HCT116 (cell line): ENCODE results near the gene DGKB. TPM values are rescaled to one million over a fixed set of nuclear protein-coding genes. Genes with fewer than 3 reads are reported as not detected.

Experiments
- ATAC-seq: fragments of 200-7000 bp; cut with Tn5 transposase; 2 replicates; pipeline ENCODE4 v1.9.1; 2020; ENCODE audit warnings: mild to moderate bottlenecking, moderate library complexity
- BruUV-seq: library from RNA; stranded (reverse); fragments of 400-500 nt; replicated peaks from 2 replicates; lab custom pipeline; 2021; lab: Mats Ljungman, UMichigan
- CTCF ChIA-PET: fragments of 300-600 bp; sonication (Branson Sonifier 250); formaldehyde crosslinking; loops from one replicate; lab custom pipeline; 2021; ENCODE audit warnings: antibody characterized with exemption; lab: Charles Lee
- POLR2A ChIA-PET: fragments of 300-600, 350-600 bp; sonication (Branson Sonifier 250); formaldehyde crosslinking; loops from one replicate; lab custom pipeline; 2021; ENCODE audit warnings: antibody characterized with exemption; lab: Charles Lee
- RAD21 ChIA-PET, 2 experiments: fragments of 300-600 bp; sonication (Branson Sonifier 250); formaldehyde crosslinking; loops; one replicate each; lab custom pipeline; 2023; ENCODE audit warnings: low total read pairs in 2 of 2; ENCODE audit not compliant: uncharacterized antibody in 2 of 2, unreplicated experiment in 2 of 2, low non-redundant PET in 1 of 2; lab: Charles Lee
- DNase-seq: peaks from one replicate; pipeline ENCODE4 v3.0.0-alpha.2; 2010; ENCODE audit warnings: low read depth, low spot score
- H2AFZ ChIP-seq: fragments of 200-600 bp; shearing (Covaris generic), sonication (generic); 2 replicates; pipeline ENCODE4 v1.6.1; 2017; ENCODE audit warnings: low read depth, mixed run types, mixed read lengths, antibody characterized with exemption, low read length; ENCODE audit not compliant: poor library complexity, severe bottlenecking
- H3K27ac ChIP-seq: 2 replicates; pipeline ENCODE4 v1.5.1; 2012; ENCODE audit warnings: low read depth, low read length
- H3K27me3 ChIP-seq: fragments of 200-600 bp; sonication (generic); 2 replicates; pipeline ENCODE4 v1.6.1; 2016; ENCODE audit warnings: mixed run types, low read length, mixed read lengths; ENCODE audit not compliant: insufficient read depth
- H3K36me3 ChIP-seq, 2 experiments: fragments of 200-500 bp in 1 of 2; fragments of 200-600 bp in 1 of 2; sonication (Bioruptor generic) in 1 of 2; sonication (generic) in 1 of 2; 2 replicates each; pipeline versions ENCODE4 v1.5.1 to v1.6.1; 2014 to 2016; ENCODE audit warnings: low read length in 2 of 2, inconsistent platforms in 1 of 2, mixed read lengths in 1 of 2, mixed run types in 1 of 2; ENCODE audit not compliant: insufficient read depth in 2 of 2, control insufficient read depth in 1 of 2
- H3K4me1 ChIP-seq, 2 experiments: fragments of 200-600 bp in 1 of 2; sonication (generic) in 1 of 2; 2 replicates each; pipeline versions ENCODE4 v1.5.1 to v1.6.1; 2012 to 2017; ENCODE audit warnings: low read length in 2 of 2, inconsistent platforms in 1 of 2, mild to moderate bottlenecking in 1 of 2, mixed read lengths in 1 of 2, mixed run types in 1 of 2, moderate library complexity in 1 of 2; ENCODE audit not compliant: insufficient read depth in 2 of 2, control insufficient read depth in 1 of 2
- H3K4me2 ChIP-seq: fragments of 200-600 bp; sonication (generic); 2 replicates; pipeline ENCODE4 v1.6.1; 2017; ENCODE audit warnings: mixed run types, low read length, mixed read lengths
- H3K4me3 ChIP-seq, 2 experiments: fragments of 200-600 bp in 1 of 2; sonication (generic) in 1 of 2; replicated peaks in 1 of 2; 2 replicates each; pipeline ENCODE4 v1.5.1; 2011 to 2016; ENCODE audit warnings: low read length in 2 of 2, control low read depth in 1 of 2, low read depth in 1 of 2, mild to moderate bottlenecking in 1 of 2, mixed read lengths in 1 of 2, mixed run types in 1 of 2
- H3K79me2 ChIP-seq: fragments of 200-600 bp; sonication (generic); 2 replicates; pipeline ENCODE4 v1.6.1; 2017; ENCODE audit warnings: mild to moderate bottlenecking, mixed run types, low read length, moderate library complexity, mixed read lengths; ENCODE audit not compliant: insufficient read depth
- H3K9ac ChIP-seq: fragments of 200-600 bp; sonication (generic); 2 replicates; pipeline ENCODE4 v1.6.1; 2016; ENCODE audit warnings: low read length, mixed read lengths
- H3K9me2 ChIP-seq: fragments of 200-600 bp; sonication (generic), shearing (Covaris generic); 2 replicates; pipeline ENCODE4 v1.6.1; 2017; ENCODE audit warnings: mixed run types, mild to moderate bottlenecking, moderate library complexity; ENCODE audit not compliant: insufficient read depth
- H3K9me3 ChIP-seq, 2 experiments: fragments of 200-500 bp in 1 of 2; fragments of 200-600 bp in 1 of 2; sonication (Bioruptor generic) in 1 of 2; sonication (generic) in 1 of 2; 2 replicates each; pipeline ENCODE4 v1.6.1; 2014 to 2017; ENCODE audit warnings: low read length in 2 of 2, mixed read lengths in 2 of 2, inconsistent platforms in 1 of 2, low read depth in 1 of 2, mild to moderate bottlenecking in 1 of 2, mixed run types in 1 of 2, moderate library complexity in 1 of 2; ENCODE audit not compliant: control insufficient read depth in 1 of 2, insufficient read depth in 1 of 2
- H4K20me1 ChIP-seq: fragments of 200-600 bp; sonication (generic), shearing (Covaris generic); 2 replicates; pipeline ENCODE4 v1.6.1; 2017; ENCODE audit warnings: mixed run types, mild to moderate bottlenecking, moderate library complexity; ENCODE audit not compliant: insufficient read depth
- EGR1 ChIP-seq: IDR thresholded peaks from 2 replicates; pipeline ENCODE4 v1.6.1; 2012; ENCODE audit warnings: low read depth
- FOSL1 ChIP-seq: IDR thresholded peaks from 2 replicates; pipeline ENCODE4 v1.6.1; 2012; ENCODE audit warnings: low read depth
- JUND ChIP-seq: IDR thresholded peaks from 2 replicates; pipeline ENCODE4 v1.6.1; 2012
- MAX ChIP-seq: IDR thresholded peaks from 2 replicates; pipeline ENCODE4 v1.6.1; 2012
- POLR2AphosphoS5 ChIP-seq: IDR thresholded peaks from 2 replicates; pipeline ENCODE4 v1.6.1; 2011; ENCODE audit warnings: mild to moderate bottlenecking, low read depth, low read length, moderate library complexity
- RAD21 ChIP-seq: IDR thresholded peaks from 2 replicates; pipeline ENCODE4 v1.6.1; 2012; ENCODE audit warnings: low read depth, mild to moderate bottlenecking
- SIN3A ChIP-seq: IDR thresholded peaks from 2 replicates; pipeline ENCODE4 v1.6.1; 2012; ENCODE audit warnings: low read depth
- SP1 ChIP-seq: IDR thresholded peaks from 2 replicates; pipeline ENCODE4 v1.6.1; 2012; ENCODE audit warnings: low read depth
- SRF ChIP-seq: IDR thresholded peaks from 2 replicates; pipeline ENCODE4 v1.6.1; 2012; ENCODE audit warnings: low read depth
- TCF7L2 ChIP-seq: IDR thresholded peaks from 2 replicates; pipeline ENCODE4 v1.7.0; 2011; ENCODE audit warnings: borderline replicate concordance, inconsistent platforms; ENCODE audit not compliant: insufficient read depth, insufficient read length; ENCODE audit errors: extremely low read depth
- YY1 ChIP-seq: IDR thresholded peaks from 2 replicates; pipeline ENCODE4 v1.6.1; 2011; ENCODE audit warnings: low read length, low read depth, moderate library complexity, mild to moderate bottlenecking; ENCODE audit not compliant: insufficient replicate concordance; ENCODE audit errors: extremely low read depth
- ZNF274 ChIP-seq: fragments of 200-500 bp; sonication (Bioruptor generic); IDR thresholded peaks from 2 replicates; pipeline ENCODE4 v1.6.1; 2014; ENCODE audit warnings: mild to moderate bottlenecking, low read depth, low read length, inconsistent platforms
- intact Hi-C: fragments of 100-400 bp; cut with micrococcal nuclease; formaldehyde crosslinking; loops from 2 replicates; pipeline ENCODE4 v1.10.0; 2022
- total RNA-seq: library from RNA; stranded (reverse); gene quantifications from one replicate; pipeline ENCODE4 v1.2.1, GENCODE V29; 2021; ENCODE audit not compliant: unreplicated experiment
- TF ChIP-seq, protein P1 (sequence below): IDR thresholded peaks from 2 replicates; pipeline ENCODE4 v1.6.1; 2011; ENCODE audit warnings: mild to moderate bottlenecking, low read length, moderate library complexity; ENCODE audit not compliant: insufficient replicate concordance; ENCODE audit errors: extremely low read depth
- TF ChIP-seq, protein P2 (sequence below), 3 experiments: fragments of 200-600 bp in 1 of 3; sonication (generic) in 1 of 3; IDR thresholded peaks in 2 of 3; conservative IDR thresholded peaks in 1 of 3; 2 replicates each; pipeline ENCODE4 v1.5.1; 2012 to 2017; ENCODE audit warnings: low read depth in 2 of 3, low read length in 2 of 3, antibody characterized with exemption in 1 of 3, borderline replicate concordance in 1 of 3, control low read depth in 1 of 3, mild to moderate bottlenecking in 1 of 3, mixed read lengths in 1 of 3, mixed run types in 1 of 3, moderate library complexity in 1 of 3; ENCODE audit not compliant: insufficient read depth in 1 of 3

DGKB gene
- total RNA-seq, 1 experiment from 2014 or later, result 0.05 TPM

- no peak for TF ChIP-seq EGR1
- TF ChIP-seq, protein P1, sequence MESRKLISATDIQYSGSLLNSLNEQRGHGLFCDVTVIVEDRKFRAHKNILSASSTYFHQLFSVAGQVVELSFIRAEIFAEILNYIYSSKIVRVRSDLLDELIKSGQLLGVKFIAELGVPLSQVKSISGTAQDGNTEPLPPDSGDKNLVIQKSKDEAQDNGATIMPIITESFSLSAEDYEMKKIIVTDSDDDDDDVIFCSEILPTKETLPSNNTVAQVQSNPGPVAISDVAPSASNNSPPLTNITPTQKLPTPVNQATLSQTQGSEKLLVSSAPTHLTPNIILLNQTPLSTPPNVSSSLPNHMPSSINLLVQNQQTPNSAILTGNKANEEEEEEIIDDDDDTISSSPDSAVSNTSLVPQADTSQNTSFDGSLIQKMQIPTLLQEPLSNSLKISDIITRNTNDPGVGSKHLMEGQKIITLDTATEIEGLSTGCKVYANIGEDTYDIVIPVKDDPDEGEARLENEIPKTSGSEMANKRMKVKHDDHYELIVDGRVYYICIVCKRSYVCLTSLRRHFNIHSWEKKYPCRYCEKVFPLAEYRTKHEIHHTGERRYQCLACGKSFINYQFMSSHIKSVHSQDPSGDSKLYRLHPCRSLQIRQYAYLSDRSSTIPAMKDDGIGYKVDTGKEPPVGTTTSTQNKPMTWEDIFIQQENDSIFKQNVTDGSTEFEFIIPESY, result no peak
- no peak for TF ChIP-seq SP1
- TF ChIP-seq, protein P2, sequence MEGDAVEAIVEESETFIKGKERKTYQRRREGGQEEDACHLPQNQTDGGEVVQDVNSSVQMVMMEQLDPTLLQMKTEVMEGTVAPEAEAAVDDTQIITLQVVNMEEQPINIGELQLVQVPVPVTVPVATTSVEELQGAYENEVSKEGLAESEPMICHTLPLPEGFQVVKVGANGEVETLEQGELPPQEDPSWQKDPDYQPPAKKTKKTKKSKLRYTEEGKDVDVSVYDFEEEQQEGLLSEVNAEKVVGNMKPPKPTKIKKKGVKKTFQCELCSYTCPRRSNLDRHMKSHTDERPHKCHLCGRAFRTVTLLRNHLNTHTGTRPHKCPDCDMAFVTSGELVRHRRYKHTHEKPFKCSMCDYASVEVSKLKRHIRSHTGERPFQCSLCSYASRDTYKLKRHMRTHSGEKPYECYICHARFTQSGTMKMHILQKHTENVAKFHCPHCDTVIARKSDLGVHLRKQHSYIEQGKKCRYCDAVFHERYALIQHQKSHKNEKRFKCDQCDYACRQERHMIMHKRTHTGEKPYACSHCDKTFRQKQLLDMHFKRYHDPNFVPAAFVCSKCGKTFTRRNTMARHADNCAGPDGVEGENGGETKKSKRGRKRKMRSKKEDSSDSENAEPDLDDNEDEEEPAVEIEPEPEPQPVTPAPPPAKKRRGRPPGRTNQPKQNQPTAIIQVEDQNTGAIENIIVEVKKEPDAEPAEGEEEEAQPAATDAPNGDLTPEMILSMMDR (IDR thresholded peaks at IDR 0.05 in 2 of 3, conservative IDR thresholded peaks at IDR 0.05 in 1 of 3; ENCODE audit: borderline replicate concordance in 1 of 3, insufficient read depth in 1 of 3, low read depth in 2 of 3, low read length in 2 of 3), result no peak
These were observed 2.5 kb downstream of the DGKB start (continued) for GRCh38 chr7:14900051-14900450.

DNA sequence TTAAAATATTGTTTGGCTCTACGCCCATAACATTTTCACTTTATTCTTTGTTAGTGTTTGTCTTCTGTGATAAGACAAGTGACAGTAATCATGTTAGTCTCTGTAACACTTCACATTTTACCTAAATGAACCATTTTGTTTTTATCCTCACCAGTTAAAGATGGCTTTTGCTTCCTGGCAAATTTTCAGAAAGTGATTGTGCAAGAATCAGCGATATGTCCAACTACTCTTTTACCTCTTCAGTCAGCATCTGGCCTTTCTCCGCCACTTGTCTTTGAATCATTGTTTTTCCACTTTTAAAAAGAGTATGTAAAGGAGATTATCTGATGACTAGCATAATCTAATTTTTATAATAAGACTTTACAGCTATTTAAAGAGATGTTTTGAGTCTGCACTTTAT lies 3.5 kb downstream of the DGKB start:
- ChIA-PET POLR2A (no interaction called here), CTCF (no interaction called here), RAD21 (no interaction called here)
- H3K36me3 ChIP-seq, result no peaks in the 10 kb centered on the region
- no peak for ATAC-seq
- no peaks in the 10 kb centered on the region for H3K9me2 ChIP-seq
- no peak overlapping the region for H3K4me3 ChIP-seq
- TF ChIP-seq SIN3A (no peak), ZNF274 (no peak), MAX (no peak), YY1 (no peak), RAD21 (no peak), POLR2AphosphoS5 (no peak), JUND (no peak), SRF (no peak), TCF7L2 (no peak), FOSL1 (no peak)
- TF ChIP-seq, protein P1, result no peak
- no peaks in the 10 kb centered on the region for H3K27me3 ChIP-seq
- H4K20me1 ChIP-seq, result no peaks in the 10 kb centered on the region
- intact Hi-C loops, result no loop called here
- H3K27ac ChIP-seq, result no peak overlapping the region
- no peak overlapping the region for H3K9ac ChIP-seq
- no peaks in the 10 kb centered on the region for H3K79me2 ChIP-seq
- H2AFZ ChIP-seq, result no peak overlapping the region
- DNase-seq, result no peak
- no peaks in the 10 kb centered on the region for H3K4me1 ChIP-seq
- BruUV-seq, result no TSS peak
- H3K4me2 ChIP-seq, result no peak overlapping the region
- H3K9me3 ChIP-seq, result no peaks in the 10 kb centered on the region
